T-helper 17 cell (primary cell): ENCODE measurements around the gene SLC4A3. TPM values are rescaled to one million over a fixed set of nuclear protein-coding genes. Genes with fewer than 3 reads are reported as not detected.

ENCODE experiments used
- ATAC-seq: fragments of 150-1000 bp; cut with Tn5 transposase; 2 replicates; pipeline ENCODE4 v1.10.0; 2021; ENCODE audit warnings: mild to moderate bottlenecking, moderate library complexity
- DNase-seq, 3 donors: peaks; one replicate each; pipeline versions ENCODE4 v3.0.0 to v3.0.0-alpha.2; 2020 to 2021
- H3K9me3 ChIP-seq: one replicate; pipeline ENCODE4 v1.7.0; 2013; ENCODE audit warnings: low read length, mild to moderate bottlenecking; ENCODE audit not compliant: control insufficient read depth, poor library complexity, severe bottlenecking
- H3K27ac Mint-ChIP-seq: one replicate; pipeline ENCODE4 v1.8.0; 2022; ENCODE audit warnings: mild to moderate bottlenecking, moderate library complexity, mixed read lengths
- H3K27me3 Mint-ChIP-seq: one replicate; pipeline ENCODE4 v1.8.0; 2022; ENCODE audit warnings: mixed read lengths
- H3K36me3 Mint-ChIP-seq: one replicate; pipeline ENCODE4 v1.8.0; 2022; ENCODE audit warnings: low read depth, mixed read lengths
- H3K4me1 Mint-ChIP-seq: one replicate; pipeline ENCODE4 v1.8.0; 2022; ENCODE audit warnings: mild to moderate bottlenecking, mixed read lengths
- H3K4me3 Mint-ChIP-seq: one replicate; pipeline ENCODE4 v1.8.0; 2022; ENCODE audit warnings: mild to moderate bottlenecking, moderate library complexity, mixed read lengths
- total RNA-seq, 4 donors: library from RNA in 2 of 4; stranded (reverse) in 2 of 4; gene quantifications; one replicate each; pipeline ENCODE4 v1.2.3 and lab custom pipeline; 2022 to 2026

SLC4A3 gene
- total RNA-seq, 2 donors from 2014 or later = 0.08 TPM; not detected in 1

- Mint-ChIP-seq H3K27me3 (peaks cover 29% of the 10 kb centered on the region), H3K4me3 (no peak overlapping the region), H3K27ac (no peak overlapping the region), H3K36me3 (peaks cover 3% of the 10 kb centered on the region), H3K4me1 (no peaks in the 10 kb centered on the region)
- DNase-seq (no peak), ATAC-seq (no peak)
- no peaks in the 10 kb centered on the region for H3K9me3 ChIP-seq
Observed at GRCh38 chr2:219619235-219619634, 8.2 kb upstream of the SLC4A3 start.

DNA sequence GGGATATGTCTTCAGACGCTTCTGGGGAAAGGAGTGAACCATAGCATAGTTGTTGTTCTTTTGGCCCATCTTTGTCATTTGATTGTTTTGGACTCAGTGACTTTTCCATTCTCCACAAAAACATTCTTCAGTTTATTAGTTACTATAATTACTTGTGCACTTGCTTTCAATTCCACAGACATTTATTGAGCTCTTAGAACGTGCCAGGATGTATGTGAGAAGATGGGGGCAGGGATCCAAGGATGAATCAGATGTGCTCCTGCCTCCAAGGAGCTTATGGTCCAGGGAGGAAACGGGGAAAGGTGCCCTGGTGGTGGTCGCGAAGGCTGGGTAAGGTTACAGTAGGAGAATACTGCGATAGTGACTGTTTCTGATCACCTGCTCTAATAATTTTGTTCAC is 6.9 kb upstream of the SLC4A3 start:
- peak overlapping the region; percentile 19 for H3K4me3 Mint-ChIP-seq
- no peak for ATAC-seq

DNA sequence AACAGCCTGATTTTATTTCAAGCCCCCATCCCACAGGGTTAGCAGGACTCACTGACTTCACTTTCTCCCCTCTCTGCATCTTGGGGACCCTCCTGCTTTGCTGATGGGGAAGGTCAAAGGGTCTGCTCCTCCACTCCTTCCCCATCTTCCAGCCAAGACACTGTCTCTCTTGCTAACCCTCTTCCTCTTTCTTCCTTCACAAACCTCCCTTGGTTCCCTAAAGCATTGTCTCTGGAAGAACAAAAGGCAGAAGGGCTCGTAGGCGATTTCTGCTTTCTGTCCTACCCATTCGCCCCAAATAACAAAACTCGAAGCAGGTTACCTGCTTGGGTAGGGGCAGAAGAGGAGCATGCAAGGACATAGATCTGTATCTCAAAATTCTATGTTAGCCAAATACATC is 5.5 kb upstream of the SLC4A3 start:
- Mint-ChIP-seq H3K27ac (no peak overlapping the region), H3K36me3 (no peaks in the 10 kb centered on the region), H3K27me3 (peaks cover 51% of the 10 kb centered on the region), H3K4me3 (no peak overlapping the region), H3K4me1 (peaks cover 5% of the 10 kb centered on the region)
- DNase-seq = no peak
- ATAC-seq = no peak
- no peaks in the 10 kb centered on the region for H3K9me3 ChIP-seq

More for the DNA sequence above, 6.9 kb upstream of the SLC4A3 start:
- H3K27me3 Mint-ChIP-seq = peaks cover 41% of the 10 kb centered on the region
- no peak for DNase-seq
- no peaks in the 10 kb centered on the region for H3K9me3 ChIP-seq
- no peaks in the 10 kb centered on the region for H3K36me3 Mint-ChIP-seq
- no peaks in the 10 kb centered on the region for H3K4me1 Mint-ChIP-seq
- H3K27ac Mint-ChIP-seq = no peak overlapping the region

GRCh38 chr2:219622472-219622871 is 5.0 kb upstream of the SLC4A3 start:
- no peak overlapping the region for H3K4me3 Mint-ChIP-seq
- H3K4me1 Mint-ChIP-seq = peaks cover 7% of the 10 kb centered on the region
- peaks cover 52% of the 10 kb centered on the region for H3K27me3 Mint-ChIP-seq
- no peak for ATAC-seq
- DNase-seq = no peak
- no peaks in the 10 kb centered on the region for H3K36me3 Mint-ChIP-seq
- no peaks in the 10 kb centered on the region for H3K9me3 ChIP-seq
- H3K27ac Mint-ChIP-seq = no peak overlapping the region

DNA sequence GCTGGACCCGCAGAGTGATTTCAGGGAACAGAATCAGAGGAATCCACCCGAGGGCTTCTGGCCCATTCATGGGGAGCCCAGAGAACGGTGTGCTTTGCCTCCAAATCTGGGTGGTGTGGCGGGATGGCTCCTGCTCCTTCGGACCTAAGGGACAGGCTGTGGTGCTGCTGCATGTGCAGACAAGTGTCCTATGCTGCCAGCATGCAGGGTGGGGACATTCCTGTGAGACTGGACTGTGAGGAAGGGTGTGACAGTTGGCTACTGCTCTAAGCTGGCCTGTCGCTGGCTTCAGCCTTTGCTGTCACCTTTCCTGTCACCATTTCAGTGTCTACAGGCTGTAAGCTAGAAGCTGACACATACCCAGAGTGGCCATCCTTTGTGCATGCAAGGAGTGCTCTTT is 2.9 kb upstream of the SLC4A3 start:
- Mint-ChIP-seq H3K4me1 (peaks cover 7% of the 10 kb centered on the region), H3K27me3 (peaks cover 60% of the 10 kb centered on the region), H3K27ac (no peak overlapping the region), H3K36me3 (no peaks in the 10 kb centered on the region), H3K4me3 (no peak overlapping the region)
- no peaks in the 10 kb centered on the region for H3K9me3 ChIP-seq
- DNase-seq (no peak), ATAC-seq (no peak)

GRCh38 chr2:219625179-219625578 is 2.3 kb upstream of the SLC4A3 start:
- H3K4me3 Mint-ChIP-seq = no peak overlapping the region
- ATAC-seq (no peak), DNase-seq (no peak)
- peaks cover 7% of the 10 kb centered on the region for H3K4me1 Mint-ChIP-seq
- H3K36me3 Mint-ChIP-seq = no peaks in the 10 kb centered on the region
- H3K27me3 Mint-ChIP-seq = peaks cover 61% of the 10 kb centered on the region
- no peak overlapping the region for H3K27ac Mint-ChIP-seq
- H3K9me3 ChIP-seq = no peaks in the 10 kb centered on the region

DNA sequence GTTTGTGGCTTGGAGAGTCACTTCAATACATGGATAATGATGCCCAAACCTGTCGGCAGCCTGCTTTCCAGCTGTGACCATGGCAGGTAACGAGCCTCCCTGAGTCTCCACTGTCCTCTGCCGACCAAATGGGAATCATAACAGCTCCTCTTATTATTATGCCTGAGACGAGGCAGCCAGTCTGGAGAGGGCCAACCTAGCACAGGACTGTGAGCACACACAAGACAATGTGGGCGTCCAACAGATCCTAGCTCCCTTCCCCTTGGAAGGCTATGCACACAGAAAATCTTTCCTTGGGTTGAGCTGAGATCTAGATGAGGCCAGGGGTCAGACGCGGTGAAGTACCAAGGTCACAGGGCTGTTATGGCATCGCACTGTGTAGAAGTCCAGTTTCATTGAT is 890 bp upstream of the SLC4A3 start:
- ATAC-seq (no peak), DNase-seq (no peak)
- no peaks in the 10 kb centered on the region for H3K9me3 ChIP-seq
- Mint-ChIP-seq H3K27ac (no peak overlapping the region), H3K27me3 (peaks cover 59% of the 10 kb centered on the region), H3K4me1 (peaks cover 7% of the 10 kb centered on the region), H3K4me3 (peak overlapping the region; percentile 93), H3K36me3 (no peaks in the 10 kb centered on the region)

GRCh38 chr2:219628235-219628985 is 980 bp downstream of the SLC4A3 start:
- Mint-ChIP-seq H3K4me1 (peaks cover 7% of the 10 kb centered on the region), H3K27ac (no peak overlapping the region), H3K4me3 (peak overlapping the region; percentile 75), H3K27me3 (peaks cover 54% of the 10 kb centered on the region), H3K36me3 (no peaks in the 10 kb centered on the region)
- ATAC-seq (no peak), DNase-seq (no peak)
- no peaks in the 10 kb centered on the region for H3K9me3 ChIP-seq

- ATAC-seq = no peak
- peak overlapping the region; percentile 75 for H3K4me3 Mint-ChIP-seq
- peaks cover 7% of the 10 kb centered on the region for H3K4me1 Mint-ChIP-seq
Observed at GRCh38 chr2:219628986-219629901, 1.8 kb downstream of the SLC4A3 start.

GRCh38 chr2:219629976-219630695 is 2.7 kb downstream of the SLC4A3 start:
- H3K9me3 ChIP-seq = no peaks in the 10 kb centered on the region
- H3K36me3 Mint-ChIP-seq = no peaks in the 10 kb centered on the region
- H3K4me3 Mint-ChIP-seq = no peak overlapping the region
- ATAC-seq (no peak), DNase-seq (no peak)
- H3K27me3 Mint-ChIP-seq = peaks cover 48% of the 10 kb centered on the region
- no peak overlapping the region for H3K27ac Mint-ChIP-seq
- H3K4me1 Mint-ChIP-seq = peaks cover 7% of the 10 kb centered on the region

More at GRCh38 chr2:219628986-219629901, 1.8 kb downstream of the SLC4A3 start:
- H3K27me3 Mint-ChIP-seq = peaks cover 55% of the 10 kb centered on the region
- H3K36me3 Mint-ChIP-seq = no peaks in the 10 kb centered on the region
- no peaks in the 10 kb centered on the region for H3K9me3 ChIP-seq
- no peak for DNase-seq
- H3K27ac Mint-ChIP-seq = no peak overlapping the region

GRCh38 chr2:219630770-219631405 is 3.5 kb downstream of the SLC4A3 start:
- H3K4me1 Mint-ChIP-seq = peaks cover 7% of the 10 kb centered on the region
- ATAC-seq (no peak), DNase-seq (no peak)
- H3K9me3 ChIP-seq = no peaks in the 10 kb centered on the region
- H3K27ac Mint-ChIP-seq = no peak overlapping the region
- H3K4me3 Mint-ChIP-seq = no peak overlapping the region
- H3K27me3 Mint-ChIP-seq = peaks cover 45% of the 10 kb centered on the region
- no peaks in the 10 kb centered on the region for H3K36me3 Mint-ChIP-seq

- H3K27me3 Mint-ChIP-seq = peaks cover 44% of the 10 kb centered on the region
- no peaks in the 10 kb centered on the region for H3K36me3 Mint-ChIP-seq
- H3K4me3 Mint-ChIP-seq = no peak overlapping the region
- peaks cover 6% of the 10 kb centered on the region for H3K4me1 Mint-ChIP-seq
- H3K9me3 ChIP-seq = no peaks in the 10 kb centered on the region
- no peak for ATAC-seq
- no peak for DNase-seq
- H3K27ac Mint-ChIP-seq = no peak overlapping the region
Observed at GRCh38 chr2:219631406-219631891, 4.0 kb downstream of the SLC4A3 start.
